Fibroblast of lung (primary cell): ENCODE measurements around the gene MADCAM1. TPM values are rescaled to one million over a fixed set of nuclear protein-coding genes. Genes with fewer than 3 reads are reported as not detected.

ENCODE experiments used
- DNase-seq, 2 donors: peaks; one replicate each; pipeline versions ENCODE4 v3.0.0 to v3.0.0-alpha.2; 2010; ENCODE audit warnings: low read depth in 2 of 2
- H2AFZ ChIP-seq: 2 replicates; pipeline ENCODE4 v1.5.1; 2012; ENCODE audit warnings: low read length, control low read depth, inconsistent platforms
- H3K27ac ChIP-seq: 2 replicates; pipeline ENCODE4 v1.5.1; 2011; ENCODE audit warnings: low read length, control low read depth; ENCODE audit not compliant: insufficient read depth
- H3K27me3 ChIP-seq: 2 replicates; pipeline ENCODE4 v1.5.1; 2011; ENCODE audit warnings: mild to moderate bottlenecking, low read length; ENCODE audit not compliant: control insufficient read depth, insufficient read depth
- H3K36me3 ChIP-seq: 2 replicates; pipeline ENCODE4 v1.5.1; 2011; ENCODE audit warnings: low read length; ENCODE audit not compliant: control insufficient read depth, insufficient read depth
- H3K4me1 ChIP-seq: 2 replicates; pipeline ENCODE4 v1.5.1; 2011; ENCODE audit warnings: low read length; ENCODE audit not compliant: control insufficient read depth, insufficient read depth; ENCODE audit errors: extremely low read depth
- H3K4me2 ChIP-seq: 2 replicates; pipeline ENCODE4 v1.5.1; 2011; ENCODE audit warnings: low read length, control low read depth; ENCODE audit not compliant: insufficient read depth; ENCODE audit errors: extremely low read depth
- H3K4me3 ChIP-seq, 4 experiments: fragments of 200-600 bp in 1 of 4; sonication (generic) in 1 of 4; replicated peaks in 1 of 4; 2 replicates each; pipeline ENCODE4 v1.5.1; 2011 to 2016; ENCODE audit warnings: low read length in 4 of 4, low read depth in 3 of 4, mild to moderate bottlenecking in 3 of 4, control low read depth in 2 of 4, inconsistent platforms in 1 of 4, mixed read lengths in 1 of 4; ENCODE audit not compliant: insufficient read depth in 1 of 4; ENCODE audit errors: control extremely low read depth in 1 of 4
- H3K79me2 ChIP-seq: 2 replicates; pipeline ENCODE4 v1.5.1; 2012; ENCODE audit warnings: mild to moderate bottlenecking, low read length, inconsistent platforms; ENCODE audit not compliant: control insufficient read depth, insufficient read depth
- H3K9ac ChIP-seq: 2 replicates; pipeline ENCODE4 v1.5.1; 2011; ENCODE audit warnings: mild to moderate bottlenecking, low read length, control low read depth; ENCODE audit not compliant: insufficient read depth
- H3K9me3 ChIP-seq: 2 replicates; pipeline ENCODE4 v1.5.1; 2012; ENCODE audit warnings: low read depth, low read length; ENCODE audit not compliant: control insufficient read depth, insufficient read depth
- H4K20me1 ChIP-seq: 2 replicates; pipeline ENCODE4 v1.5.1; 2011; ENCODE audit warnings: low read length; ENCODE audit not compliant: control insufficient read depth, insufficient read depth; ENCODE audit errors: extremely low read depth
- CTCF ChIP-seq, 2 donors: IDR thresholded peaks in 1 of 2; conservative IDR thresholded peaks in 1 of 2; 1 replicate in 1 of 2; 2 replicates in 1 of 2; pipeline ENCODE4 v1.5.1; 2011 to 2012; ENCODE audit warnings: low read length in 2 of 2, control low read depth in 1 of 2, inconsistent platforms in 1 of 2, low read depth in 1 of 2, mild to moderate bottlenecking in 1 of 2
- EZH2 ChIP-seq: IDR thresholded peaks from 2 replicates; pipeline ENCODE4 v1.5.1; 2012; ENCODE audit warnings: low read length, control low read depth, mild to moderate bottlenecking; ENCODE audit errors: missing control alignments
- polyA plus RNA-seq, 2 donors: library from polyadenylated mRNA; depleted of rRNA in 1 of 2; stranded (reverse) in 1 of 2; unstranded in 1 of 2; fragments of >200 nt; gene quantifications; 2 replicates each; pipeline ENCODE4 v1.2.1, GENCODE V29; 2011 to 2012; ENCODE audit warnings: missing spikeins in 1 of 2
- total RNA-seq: library from RNA; depleted of rRNA; stranded (reverse); fragments of >200 nt; gene quantifications from 2 replicates; pipeline ENCODE4 v1.2.1, GENCODE V29; 2014

Gene MADCAM1
- total and polyA plus RNA-seq, 2 donors (not counting 1 experiment from before 2014, with no cell fraction given): 0.17 TPM; not detected in 1

- H3K4me2 ChIP-seq: no peak overlapping the region
Measured at GRCh38 chr19:461721-462551, 34.4 kb upstream of the MADCAM1 start.

GRCh38 chr19:463483-464207 is 32.6 kb upstream of the MADCAM1 start:
- DNase-seq: no peak
- TF ChIP-seq EZH2 (no peak), CTCF (conservative IDR thresholded peaks at IDR 0.05 in 1 of 2, IDR thresholded peaks at IDR 0.05 in 1 of 2; ENCODE audit: low read depth in 1 of 2, low read length in 2 of 2) (no peak)
- H4K20me1 ChIP-seq: no peaks in the 10 kb centered on the region
- no peaks in the 10 kb centered on the region for H3K79me2 ChIP-seq
- no peaks in the 10 kb centered on the region for H3K9me3 ChIP-seq
- no peak overlapping the region for H3K4me3 ChIP-seq
- H3K4me2 ChIP-seq: no peak overlapping the region
- H3K36me3 ChIP-seq: no peaks in the 10 kb centered on the region
- no peak overlapping the region for H3K9ac ChIP-seq
- peaks cover 12% of the 10 kb centered on the region for H3K27me3 ChIP-seq
- no peak overlapping the region for H2AFZ ChIP-seq
- no peak overlapping the region for H3K27ac ChIP-seq
- H3K4me1 ChIP-seq: no peaks in the 10 kb centered on the region

More at GRCh38 chr19:461721-462551, 34.4 kb upstream of the MADCAM1 start:
- DNase-seq: no peak
- no peaks in the 10 kb centered on the region for H3K9me3 ChIP-seq
- H3K9ac ChIP-seq: no peak overlapping the region
- TF ChIP-seq EZH2 (peak; percentile 65), CTCF (conservative IDR thresholded peaks at IDR 0.05 in 1 of 2, IDR thresholded peaks at IDR 0.05 in 1 of 2; ENCODE audit: low read depth in 1 of 2, low read length in 2 of 2) (no peak)
- H2AFZ ChIP-seq: no peak overlapping the region
- H4K20me1 ChIP-seq: no peaks in the 10 kb centered on the region
- no peaks in the 10 kb centered on the region for H3K36me3 ChIP-seq
- no peak overlapping the region for H3K4me3 ChIP-seq
- no peaks in the 10 kb centered on the region for H3K4me1 ChIP-seq
- H3K27me3 ChIP-seq: peaks cover 12% of the 10 kb centered on the region
- H3K27ac ChIP-seq: no peak overlapping the region
- no peaks in the 10 kb centered on the region for H3K79me2 ChIP-seq

GRCh38 chr19:464208-464545 is 32.1 kb upstream of the MADCAM1 start:
- Histone ChIP-seq H3K27me3 (peaks cover 12% of the 10 kb centered on the region), H3K9ac (no peak overlapping the region), H3K4me3 (no peak overlapping the region), H3K79me2 (no peaks in the 10 kb centered on the region), H3K27ac (no peak overlapping the region), H3K36me3 (no peaks in the 10 kb centered on the region), H3K9me3 (no peaks in the 10 kb centered on the region), H2AFZ (no peak overlapping the region), H4K20me1 (no peaks in the 10 kb centered on the region), H3K4me1 (no peaks in the 10 kb centered on the region), H3K4me2 (no peak overlapping the region)
- DNase-seq: no peak
- TF ChIP-seq CTCF (conservative IDR thresholded peaks at IDR 0.05 in 1 of 2, IDR thresholded peaks at IDR 0.05 in 1 of 2; ENCODE audit: low read depth in 1 of 2, low read length in 2 of 2): no peak
- TF ChIP-seq EZH2: no peak
